Central memory CD8-positive, alpha-beta T cell (primary cell): Measurements from ENCODE around the gene GEMIN7.
A peak's percentile ranks its signal among the peaks of the same experiment; 100 is the strongest.
"Not testable (repeated sequence)": the region's sequence is repeated elsewhere in the genome, so short reads cannot be mapped to it uniquely, and the experiment has no call there.

ENCODE experiments used
- ATAC-seq: fragments of 150-1000 bp; cut with Tn5 transposase; replicated peaks from 2 replicates; pipeline ENCODE4 v1.10.0; 2022; ENCODE audit warnings: mild to moderate bottlenecking, moderate FRiP score, moderate number of reproducible peaks; ENCODE audit not compliant: poor library complexity, severe bottlenecking; ENCODE audit errors: extremely low read depth
- DNase-seq, 2 donors: peaks; one replicate each; pipeline ENCODE4 v3.0.0; 2021; ENCODE audit warnings: low spot score in 2 of 2
- H3K27ac Mint-ChIP-seq: one replicate; pipeline ENCODE4 v1.8.0; 2022; ENCODE audit warnings: low read depth, mild to moderate bottlenecking, moderate library complexity, mixed read lengths
- H3K27me3 Mint-ChIP-seq: one replicate; pipeline ENCODE4 v1.8.0; 2022; ENCODE audit warnings: mixed read lengths
- H3K36me3 Mint-ChIP-seq: one replicate; pipeline ENCODE4 v1.8.0; 2022; ENCODE audit warnings: mild to moderate bottlenecking, moderate library complexity, mixed read lengths; ENCODE audit not compliant: insufficient read depth
- H3K4me1 Mint-ChIP-seq: one replicate; pipeline ENCODE4 v1.8.0; 2022; ENCODE audit warnings: mixed read lengths
- H3K4me3 Mint-ChIP-seq: one replicate; pipeline ENCODE4 v1.8.0; 2022; ENCODE audit warnings: mild to moderate bottlenecking, moderate library complexity, mixed read lengths
- H3K9me3 Mint-ChIP-seq: one replicate; pipeline ENCODE4 v1.8.0; 2022; ENCODE audit warnings: mixed read lengths

GEMIN7 gene

GRCh38 chr19:45104658-45105349 lies 25.7 kb downstream of the GEMIN7 start:
- H3K4me3 Mint-ChIP-seq: peak overlapping the region; percentile 67
- DNase-seq (no peak), ATAC-seq (no peak)
- peaks cover 4% of the 10 kb centered on the region for H3K36me3 Mint-ChIP-seq
- H3K4me1 Mint-ChIP-seq: peaks cover 51% of the 10 kb centered on the region
- peak overlapping the region; percentile 74 for H3K27ac Mint-ChIP-seq
- H3K9me3 Mint-ChIP-seq: no peaks in the 10 kb centered on the region
- no peaks in the 10 kb centered on the region for H3K27me3 Mint-ChIP-seq

DNA sequence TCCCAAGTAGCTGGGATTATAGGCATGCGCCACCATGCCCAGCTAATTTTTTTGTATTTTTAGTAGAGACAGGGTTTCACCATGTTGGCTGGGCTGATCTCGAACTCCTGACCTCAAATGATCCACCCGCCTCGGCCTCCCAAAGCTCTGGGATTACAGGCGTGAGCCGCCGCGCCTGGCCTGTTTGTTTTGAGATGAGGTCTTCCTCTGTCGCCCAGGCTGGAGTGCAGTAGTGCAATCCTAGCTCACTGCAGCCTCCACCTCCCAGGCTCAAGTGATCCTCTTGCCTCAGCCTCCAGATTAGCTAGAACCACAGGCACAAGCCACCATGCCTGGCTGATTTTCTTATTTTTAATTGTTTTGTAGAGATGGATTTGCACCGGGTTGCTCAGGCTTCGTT lies 27.3 kb downstream of the GEMIN7 start:
- not testable (repeated sequence) for DNase-seq, H3K27me3 Mint-ChIP-seq, H3K36me3 Mint-ChIP-seq, H3K27ac Mint-ChIP-seq, ATAC-seq, H3K9me3 Mint-ChIP-seq, H3K4me3 Mint-ChIP-seq
- H3K4me1 Mint-ChIP-seq: peaks cover 56% of the 10 kb centered on the region

GRCh38 chr19:45107621-45108150 lies 28.6 kb downstream of the GEMIN7 start:
- no peaks in the 10 kb centered on the region for H3K9me3 Mint-ChIP-seq
- DNase-seq (no peak), ATAC-seq (no peak)
- H3K4me3 Mint-ChIP-seq: no peak overlapping the region
- no peaks in the 10 kb centered on the region for H3K27me3 Mint-ChIP-seq
- peaks cover 50% of the 10 kb centered on the region for H3K4me1 Mint-ChIP-seq
- peaks cover 2% of the 10 kb centered on the region for H3K36me3 Mint-ChIP-seq
- no peak overlapping the region for H3K27ac Mint-ChIP-seq

GRCh38 chr19:45110851-45111266 lies 31.8 kb downstream of the GEMIN7 start:
- H3K27me3 Mint-ChIP-seq: no peaks in the 10 kb centered on the region
- no peak for DNase-seq
- H3K9me3 Mint-ChIP-seq: no peaks in the 10 kb centered on the region
- H3K4me1 Mint-ChIP-seq: peaks cover 30% of the 10 kb centered on the region
- no peak overlapping the region for H3K27ac Mint-ChIP-seq
- H3K4me3 Mint-ChIP-seq: no peak overlapping the region
- no peak for ATAC-seq
- peaks cover 2% of the 10 kb centered on the region for H3K36me3 Mint-ChIP-seq

DNA sequence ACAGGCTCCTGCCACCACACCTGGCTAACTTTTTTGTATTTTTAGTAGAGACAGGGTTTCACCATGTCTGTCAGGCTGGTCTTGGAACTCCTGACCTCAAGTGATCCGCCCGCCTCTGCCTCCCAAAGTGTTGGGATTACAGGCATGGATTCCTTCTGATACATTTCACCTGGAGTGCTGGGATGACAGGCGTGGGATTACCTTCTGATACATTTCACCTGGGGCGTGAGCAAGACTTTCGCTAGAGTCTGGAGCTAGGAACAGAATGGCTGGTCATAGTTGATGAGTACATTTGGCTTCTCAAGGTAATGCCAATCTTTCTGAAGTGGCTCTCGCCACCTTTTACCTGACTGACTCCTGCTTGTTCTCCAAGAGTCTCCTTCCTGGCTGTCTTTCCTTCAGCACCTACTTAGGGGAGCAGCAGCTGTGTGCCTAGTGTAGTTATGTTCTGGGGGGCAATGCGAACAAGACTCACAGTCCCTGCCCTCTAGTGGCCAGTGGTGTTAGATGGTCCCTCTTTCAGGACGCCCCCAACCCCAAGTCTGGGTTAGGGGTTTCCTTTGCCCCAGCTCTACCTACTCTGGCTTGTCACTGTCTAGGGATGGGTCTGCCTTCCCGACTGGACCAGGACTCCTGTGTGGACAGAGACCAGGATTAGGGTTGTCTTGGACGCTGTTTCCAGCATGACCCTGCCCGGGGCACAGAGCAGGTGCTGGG lies 33.2 kb downstream of the GEMIN7 start:
- H3K27me3 Mint-ChIP-seq: no peaks in the 10 kb centered on the region
- peaks cover 2% of the 10 kb centered on the region for H3K36me3 Mint-ChIP-seq
- no peaks in the 10 kb centered on the region for H3K9me3 Mint-ChIP-seq
- H3K4me3 Mint-ChIP-seq: no peak overlapping the region
- peaks cover 40% of the 10 kb centered on the region for H3K4me1 Mint-ChIP-seq
- ATAC-seq (no peak), DNase-seq (no peak)
- H3K27ac Mint-ChIP-seq: peak overlapping the region; percentile 44

- no peak for DNase-seq
- H3K4me1 Mint-ChIP-seq: peaks cover 49% of the 10 kb centered on the region
- H3K27me3 Mint-ChIP-seq: no peaks in the 10 kb centered on the region
These were observed 34.6 kb downstream of the GEMIN7 start for GRCh38 chr19:45113628-45114027.

DNA sequence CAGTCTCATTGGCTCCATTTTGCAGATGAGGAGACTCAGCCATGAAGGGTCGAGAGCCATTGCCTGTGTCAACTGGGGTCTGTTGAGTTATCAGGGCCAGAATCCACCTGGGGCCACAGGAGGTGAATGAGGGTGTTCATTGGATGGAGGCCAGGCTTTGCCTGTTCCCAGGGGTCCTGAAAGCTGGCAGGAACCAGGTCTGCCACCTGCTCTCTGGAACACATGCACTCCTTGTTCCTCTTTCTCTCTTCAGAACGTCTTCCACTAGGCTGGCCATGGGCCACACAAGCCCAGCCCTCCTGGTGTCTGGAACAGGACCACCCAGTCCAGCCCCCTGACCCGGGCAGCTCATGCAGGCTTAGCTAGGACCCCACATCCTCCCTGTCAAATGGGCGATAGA lies 35.1 kb downstream of the GEMIN7 start:
- Mint-ChIP-seq H3K4me1 (peaks cover 51% of the 10 kb centered on the region), H3K27me3 (no peaks in the 10 kb centered on the region), H3K4me3 (no peak overlapping the region), H3K27ac (no peak overlapping the region), H3K36me3 (peaks cover 1% of the 10 kb centered on the region), H3K9me3 (no peaks in the 10 kb centered on the region)
- DNase-seq: no peak
- ATAC-seq: no peak

More at GRCh38 chr19:45113628-45114027, 34.6 kb downstream of the GEMIN7 start:
- Mint-ChIP-seq H3K36me3 (peaks cover 2% of the 10 kb centered on the region), H3K4me3 (no peak overlapping the region), H3K27ac (no peak overlapping the region), H3K9me3 (no peaks in the 10 kb centered on the region)
- no peak for ATAC-seq

DNA sequence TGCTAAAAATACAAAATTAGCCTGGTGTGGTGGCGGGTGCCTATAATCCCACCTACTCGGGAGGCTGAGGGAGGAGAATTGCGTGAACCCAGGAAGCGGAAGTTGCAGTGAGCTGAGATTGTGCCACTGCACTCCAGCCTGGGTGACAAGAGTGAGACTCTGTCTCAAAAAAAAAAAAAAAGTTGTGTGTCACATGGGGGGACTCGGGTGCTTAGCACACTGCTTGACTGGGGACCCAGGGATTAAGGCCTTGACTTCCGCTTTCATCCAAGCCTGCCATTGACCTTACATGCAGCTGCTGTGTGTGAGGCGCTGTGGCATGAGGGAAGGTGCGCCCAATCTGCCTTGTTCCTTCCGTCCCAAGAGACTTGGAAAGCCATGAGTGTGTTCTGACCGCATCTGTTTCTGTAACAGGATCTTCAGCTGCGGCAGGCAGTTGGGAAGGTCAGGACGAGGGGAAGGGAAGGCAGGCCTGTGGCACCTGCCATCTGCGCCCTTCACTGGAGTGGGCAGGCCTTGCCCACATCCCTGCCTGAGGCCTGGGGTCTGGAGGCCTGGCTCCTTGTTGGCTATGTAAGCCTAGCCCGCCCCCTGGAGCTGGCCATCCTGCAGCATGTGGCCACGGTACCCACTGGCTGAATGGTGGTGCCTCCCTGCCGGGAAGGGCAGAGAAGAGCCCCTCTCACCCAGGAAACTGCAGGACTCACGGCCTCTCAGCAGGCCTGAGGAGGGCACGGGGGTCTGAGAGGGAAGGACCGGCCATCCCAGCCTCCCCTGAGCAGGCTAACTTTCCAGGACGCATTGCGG lies 37.0 kb downstream of the GEMIN7 start:
- Mint-ChIP-seq H3K27ac (no peak overlapping the region), H3K27me3 (no peaks in the 10 kb centered on the region), H3K9me3 (no peaks in the 10 kb centered on the region), H3K4me3 (peak overlapping the region; percentile 47), H3K36me3 (no peaks in the 10 kb centered on the region), H3K4me1 (peaks cover 50% of the 10 kb centered on the region)
- DNase-seq (no peak), ATAC-seq (no peak)

GRCh38 chr19:45117167-45117594 lies 38.1 kb downstream of the GEMIN7 start:
- H3K27me3 Mint-ChIP-seq: no peaks in the 10 kb centered on the region
- peak overlapping the region; percentile 19 for H3K27ac Mint-ChIP-seq

GRCh38 chr19:45117671-45118070 lies 38.6 kb downstream of the GEMIN7 start:
- Mint-ChIP-seq H3K27me3 (no peaks in the 10 kb centered on the region), H3K36me3 (peaks cover 2% of the 10 kb centered on the region), H3K27ac (peak overlapping the region; percentile 19), H3K4me1 (peaks cover 61% of the 10 kb centered on the region), H3K9me3 (no peaks in the 10 kb centered on the region), H3K4me3 (peak overlapping the region; percentile 54)
- DNase-seq (no peak), ATAC-seq (no peak)

More at GRCh38 chr19:45117167-45117594, 38.1 kb downstream of the GEMIN7 start:
- no peaks in the 10 kb centered on the region for H3K9me3 Mint-ChIP-seq
- peak; percentile 63 for ATAC-seq
- H3K36me3 Mint-ChIP-seq: no peaks in the 10 kb centered on the region
- H3K4me3 Mint-ChIP-seq: peak overlapping the region; percentile 47
- peaks cover 56% of the 10 kb centered on the region for H3K4me1 Mint-ChIP-seq
- no peak for DNase-seq

- H3K36me3 Mint-ChIP-seq: peaks cover 2% of the 10 kb centered on the region
- DNase-seq (no peak), ATAC-seq (no peak)
- H3K4me1 Mint-ChIP-seq: peaks cover 64% of the 10 kb centered on the region
- peak overlapping the region; percentile 54 for H3K4me3 Mint-ChIP-seq
- H3K9me3 Mint-ChIP-seq: no peaks in the 10 kb centered on the region
- no peaks in the 10 kb centered on the region for H3K27me3 Mint-ChIP-seq
- peak overlapping the region; percentile 74 for H3K27ac Mint-ChIP-seq
These were observed 39.0 kb downstream of the GEMIN7 start for GRCh38 chr19:45118106-45118505.

DNA sequence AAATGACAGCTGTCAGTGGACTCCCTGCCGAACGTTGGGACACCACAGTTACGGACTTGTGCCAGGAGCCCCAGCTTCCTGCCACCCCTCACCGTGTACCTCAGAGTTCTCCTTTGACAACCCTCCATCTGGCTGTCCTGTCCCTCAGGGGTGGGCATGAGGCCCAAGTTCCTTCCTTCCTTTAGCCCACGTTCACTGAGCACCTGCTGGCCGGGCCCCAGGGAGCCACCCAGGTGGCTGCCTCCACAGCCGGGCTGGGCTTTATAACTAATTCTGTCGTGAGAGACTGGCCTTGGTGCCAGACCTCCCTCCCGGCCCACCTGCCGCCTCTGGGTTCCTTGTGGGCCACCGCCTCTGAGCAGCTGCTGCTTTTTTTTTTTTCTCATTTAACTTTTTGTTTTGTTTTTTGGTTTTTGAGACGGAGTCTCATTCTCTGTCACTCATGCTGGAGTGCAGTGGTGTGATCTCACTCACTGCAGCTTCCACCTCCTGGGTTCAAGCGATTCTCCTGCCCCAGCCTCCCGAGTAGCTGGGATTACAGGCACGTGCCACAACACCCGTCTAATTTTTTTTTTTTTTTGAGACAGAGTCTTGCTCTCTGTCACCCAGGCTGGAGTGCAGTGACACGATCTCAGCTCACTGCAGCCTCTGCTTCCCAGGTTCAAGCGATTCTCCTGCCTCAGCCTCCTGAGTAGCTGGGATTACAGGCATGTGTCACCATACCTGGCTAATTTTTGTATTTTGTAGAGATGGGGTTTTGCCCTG lies 39.7 kb downstream of the GEMIN7 start:
- H3K9me3 Mint-ChIP-seq, H3K27me3 Mint-ChIP-seq, ATAC-seq, DNase-seq, H3K36me3 Mint-ChIP-seq: not testable (repeated sequence)
- Mint-ChIP-seq H3K4me1 (peaks cover 64% of the 10 kb centered on the region), H3K4me3 (peak overlapping the region; percentile 59), H3K27ac (peak overlapping the region; percentile 74)
